ENCODE measurements around the gene SOCS7. TPM values are rescaled to one million over a fixed set of nuclear protein-coding genes. Genes with fewer than 3 reads are reported as not detected.

Gene SOCS7
- total and polyA plus RNA-seq, 2 donors = 9.2 to 18.0 TPM

DNA sequence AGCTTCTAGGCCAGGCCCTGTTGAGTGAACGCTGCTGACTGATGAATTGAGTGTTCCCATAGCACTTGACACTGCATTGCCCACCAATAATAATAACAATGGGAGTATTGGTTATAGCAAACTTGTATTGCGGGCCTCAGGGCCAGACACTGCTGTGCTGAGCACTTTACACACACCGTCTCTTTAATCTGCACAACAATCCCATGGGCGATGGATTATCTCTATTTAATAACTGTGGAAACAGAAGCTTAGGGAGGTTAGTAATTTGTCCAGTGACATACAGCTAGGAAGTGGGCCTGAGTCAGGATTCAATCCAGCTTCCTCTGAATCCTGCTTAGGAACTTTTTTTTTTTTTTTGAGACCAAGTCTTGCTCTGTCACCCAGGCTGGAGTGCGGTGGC is 87.8 kb downstream of the SOCS7 start:
- 89% methylated on average over 5 of the region's 5 CpGs for WGBS
- Histone ChIP-seq H3K27ac (ENCODE audit: low read depth) (no peak overlapping the region), H3K4me3 (ENCODE audit: low read depth, low read length) (no peak overlapping the region), H3K36me3 (ENCODE audit: insufficient read depth) (no peaks in the 10 kb centered on the region), H3K4me1 (ENCODE audit: insufficient read depth) (no peaks in the 10 kb centered on the region)
- DNase-seq (ENCODE audit: extremely low spot score) = no peak

DNA sequence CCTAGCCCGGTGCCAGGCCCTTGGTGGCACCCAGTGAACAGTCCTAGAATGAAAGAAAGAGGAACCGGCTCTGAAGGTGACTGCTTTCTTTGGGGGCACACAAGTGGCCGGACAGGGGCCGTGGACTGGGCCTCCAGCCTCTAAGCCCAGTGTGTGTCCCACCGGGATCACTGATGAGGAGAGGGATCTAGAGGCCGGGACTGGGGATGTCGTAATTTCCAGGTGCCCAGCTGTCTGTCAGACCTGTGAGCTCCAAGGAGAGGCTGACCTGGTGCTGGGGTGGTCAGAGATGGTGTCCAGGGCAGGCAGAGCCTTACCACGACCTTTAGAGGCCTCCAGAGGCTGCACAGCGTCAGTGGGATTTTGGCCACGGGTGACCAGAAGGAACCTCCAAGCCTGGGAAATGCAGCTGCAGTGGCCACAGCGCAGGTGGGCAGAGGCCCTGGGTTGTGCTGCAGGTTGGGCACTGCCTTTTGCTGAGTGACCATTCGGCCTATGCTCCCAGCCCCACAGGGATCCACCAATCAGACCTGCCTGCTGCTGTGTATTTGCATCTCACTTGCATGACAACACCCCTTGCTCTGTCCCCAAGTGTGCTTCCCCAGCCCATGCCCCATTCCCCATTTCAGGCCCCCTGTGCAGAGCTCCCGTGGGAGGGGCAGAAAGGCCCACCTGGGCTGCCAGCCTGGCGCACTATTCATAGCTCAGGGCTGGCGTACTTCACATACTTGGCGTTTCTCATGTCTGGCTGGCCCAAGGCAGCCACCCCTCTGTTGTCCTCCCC is 89.2 kb downstream of the SOCS7 start:
- H3K4me1 ChIP-seq (ENCODE audit: insufficient read depth) = no peaks in the 10 kb centered on the region
- DNase-seq (ENCODE audit: extremely low spot score) = no peak
- H3K27ac ChIP-seq (ENCODE audit: low read depth) = no peak overlapping the region
- no peaks in the 10 kb centered on the region for H3K36me3 ChIP-seq (ENCODE audit: insufficient read depth)
- WGBS = 74% methylated on average over 16 of the region's 16 CpGs
- H3K4me3 ChIP-seq (ENCODE audit: low read depth, low read length) = no peak overlapping the region

DNA sequence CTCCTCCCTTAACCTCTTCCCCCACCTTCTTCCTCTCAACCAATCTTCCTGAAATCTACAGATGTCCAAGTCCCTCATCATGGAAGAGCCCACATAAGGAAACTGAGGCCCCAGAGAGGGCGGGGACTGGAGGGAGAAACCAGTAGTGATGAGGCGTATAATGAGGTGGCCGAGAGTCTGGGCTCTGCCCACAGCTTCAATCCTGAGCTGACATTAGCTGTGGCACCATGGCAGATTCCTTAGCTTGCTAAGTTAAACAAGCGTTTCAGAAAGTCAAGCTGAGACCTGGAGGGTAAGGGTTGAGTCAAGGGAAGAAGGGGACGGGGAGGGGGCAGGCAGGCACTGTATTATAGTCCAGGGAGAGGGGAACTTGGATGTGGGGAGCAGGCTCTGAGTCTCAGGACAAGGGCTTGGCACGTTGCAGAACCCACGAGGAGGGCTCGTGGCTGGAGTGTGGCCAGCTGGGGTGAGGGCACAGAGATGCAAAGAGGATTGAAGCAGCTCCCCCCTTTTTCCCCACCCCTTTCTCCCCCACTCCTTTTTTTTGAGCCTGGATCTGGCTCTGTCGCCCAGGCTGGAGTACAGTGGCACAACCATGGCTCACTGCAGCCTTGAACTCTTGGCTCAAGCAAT is 89.9 kb downstream of the SOCS7 start:
- 62% methylated on average over 9 of the region's 9 CpGs for WGBS
- Histone ChIP-seq H3K4me3 (ENCODE audit: low read depth, low read length) (no peak overlapping the region), H3K36me3 (ENCODE audit: insufficient read depth) (no peaks in the 10 kb centered on the region), H3K27ac (ENCODE audit: low read depth) (no peak overlapping the region), H3K4me1 (ENCODE audit: insufficient read depth) (no peaks in the 10 kb centered on the region)
- DNase-seq (ENCODE audit: extremely low spot score) = no peak

DNA sequence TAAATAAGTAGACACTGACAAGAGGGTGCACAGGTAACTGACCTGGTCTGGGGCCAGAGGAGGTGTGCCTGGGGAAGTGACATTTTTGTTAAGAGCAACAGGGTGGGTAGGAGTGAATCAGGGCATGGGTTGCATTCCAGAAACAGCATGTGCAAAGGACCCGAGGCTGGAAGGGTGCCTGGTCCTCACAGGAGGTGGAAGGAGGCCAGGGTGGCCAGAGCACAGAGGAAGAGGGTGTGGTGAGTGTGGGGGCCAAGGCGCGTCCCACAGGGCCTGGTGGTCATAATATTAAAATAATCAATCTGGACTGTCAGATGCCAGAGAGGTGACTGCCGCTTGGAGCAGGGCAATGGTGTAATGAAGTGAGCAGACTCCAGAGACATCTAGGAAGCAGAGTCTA is 90.9 kb downstream of the SOCS7 start:
- 54% methylated on average over 4 of the region's 4 CpGs for WGBS
- Histone ChIP-seq H3K4me3 (ENCODE audit: low read depth, low read length) (no peak overlapping the region), H3K4me1 (ENCODE audit: insufficient read depth) (no peaks in the 10 kb centered on the region), H3K36me3 (ENCODE audit: insufficient read depth) (no peaks in the 10 kb centered on the region), H3K27ac (ENCODE audit: low read depth) (no peak overlapping the region)
- DNase-seq (ENCODE audit: extremely low spot score) = no peak

DNA sequence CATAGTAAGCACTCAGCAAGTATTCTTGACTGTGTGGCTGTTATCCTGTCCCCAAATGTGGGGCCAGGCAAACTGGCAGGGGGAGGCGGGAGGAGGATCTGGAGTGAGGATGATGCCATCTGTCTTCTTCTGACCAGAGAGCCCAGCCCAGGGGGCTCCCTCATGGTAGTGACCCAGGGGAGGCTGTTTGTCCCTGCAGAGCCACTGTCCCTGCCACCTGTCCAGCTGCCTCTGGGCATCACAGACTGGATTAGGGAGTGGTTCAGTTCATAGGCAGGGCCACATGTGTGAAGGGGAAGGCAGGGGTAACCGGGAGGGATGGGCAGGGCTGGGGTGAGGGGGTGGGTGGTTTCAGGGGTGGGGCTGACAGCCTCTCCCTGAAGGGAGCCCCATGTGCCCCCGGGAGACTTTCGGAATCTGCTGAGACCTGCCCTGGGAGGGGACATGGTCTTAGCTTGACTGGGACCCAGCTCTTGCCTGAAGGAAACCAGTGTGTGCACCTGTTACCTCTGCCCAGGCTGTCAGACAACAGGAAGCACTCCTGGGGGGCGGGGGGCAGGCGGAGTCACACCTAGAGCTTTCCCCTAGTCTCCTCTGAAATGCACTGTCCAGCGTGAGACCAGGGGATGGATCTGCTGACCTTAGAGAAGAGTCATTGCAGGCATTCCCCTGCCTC is 91.8 kb downstream of the SOCS7 start:
- 61% methylated on average over 7 of the region's 7 CpGs for WGBS
- Histone ChIP-seq H3K27ac (ENCODE audit: low read depth) (no peak overlapping the region), H3K4me3 (ENCODE audit: low read depth, low read length) (no peak overlapping the region), H3K4me1 (ENCODE audit: insufficient read depth) (no peaks in the 10 kb centered on the region), H3K36me3 (ENCODE audit: insufficient read depth) (no peaks in the 10 kb centered on the region)
- no peak for DNase-seq (ENCODE audit: extremely low spot score)

DNA sequence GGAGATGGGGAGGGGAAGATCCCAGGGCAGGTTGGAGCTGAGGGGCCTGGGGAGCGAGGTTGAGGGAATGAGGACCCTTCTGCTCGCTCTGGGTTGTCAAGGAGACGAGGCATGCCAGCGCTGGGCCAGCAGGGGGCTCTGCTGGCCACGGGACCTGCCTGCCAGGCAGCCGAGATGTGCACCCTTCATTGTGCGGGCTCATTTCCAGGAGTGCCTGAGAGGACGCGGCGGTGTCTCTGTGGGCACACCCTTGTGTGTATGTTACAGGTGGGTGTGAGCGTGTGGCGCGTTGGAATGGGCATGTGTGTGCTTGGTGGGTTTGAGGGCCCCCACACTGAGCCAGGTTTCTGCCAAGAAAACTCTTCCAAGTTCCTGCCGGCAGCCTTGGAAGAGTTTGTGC is 92.5 kb downstream of the SOCS7 start:
- Histone ChIP-seq H3K36me3 (ENCODE audit: insufficient read depth) (no peaks in the 10 kb centered on the region), H3K4me3 (ENCODE audit: low read depth, low read length) (no peak overlapping the region), H3K4me1 (ENCODE audit: insufficient read depth) (no peaks in the 10 kb centered on the region), H3K27ac (ENCODE audit: low read depth) (no peak overlapping the region)
- no peak for DNase-seq (ENCODE audit: extremely low spot score)
- 6% methylated on average over 14 of the region's 14 CpGs for WGBS

DNA sequence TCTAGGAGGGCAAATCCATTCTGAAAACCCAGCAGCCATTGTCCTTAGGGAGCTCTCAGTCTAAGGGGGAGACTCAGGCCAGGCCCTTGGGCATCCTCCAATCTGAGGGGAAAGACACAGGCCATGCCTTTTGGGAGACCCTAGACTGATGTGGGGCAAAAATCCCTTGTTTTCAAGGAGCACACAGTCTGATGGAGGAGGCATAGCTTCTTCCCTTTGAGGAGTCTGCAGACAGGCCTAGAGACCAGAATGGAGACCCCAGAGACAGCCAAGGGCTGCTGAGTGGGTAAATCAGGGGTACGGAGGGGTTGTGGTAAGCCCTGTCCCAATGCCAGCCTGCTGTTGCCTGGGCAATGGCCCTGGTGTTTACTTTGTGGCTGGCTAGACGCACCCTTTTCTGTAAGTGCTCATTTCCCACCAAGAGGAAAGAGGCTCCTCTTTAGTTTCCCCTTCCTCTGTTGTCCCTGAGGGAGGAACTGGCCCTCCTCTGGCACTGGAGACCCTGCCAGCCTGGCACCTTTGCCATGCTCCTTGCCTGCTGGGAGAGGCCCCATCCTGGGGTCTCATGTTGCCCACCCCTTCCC is 96.0 kb downstream of the SOCS7 start:
- Histone ChIP-seq H3K4me1 (ENCODE audit: insufficient read depth) (no peaks in the 10 kb centered on the region), H3K4me3 (ENCODE audit: low read depth, low read length) (no peak overlapping the region), H3K36me3 (ENCODE audit: insufficient read depth) (no peaks in the 10 kb centered on the region), H3K27ac (ENCODE audit: low read depth) (peak overlapping the region; percentile 73)
- DNase-seq (ENCODE audit: extremely low spot score) = no peak
- WGBS = 47% methylated on average over 2 of the region's 2 CpGs

DNA sequence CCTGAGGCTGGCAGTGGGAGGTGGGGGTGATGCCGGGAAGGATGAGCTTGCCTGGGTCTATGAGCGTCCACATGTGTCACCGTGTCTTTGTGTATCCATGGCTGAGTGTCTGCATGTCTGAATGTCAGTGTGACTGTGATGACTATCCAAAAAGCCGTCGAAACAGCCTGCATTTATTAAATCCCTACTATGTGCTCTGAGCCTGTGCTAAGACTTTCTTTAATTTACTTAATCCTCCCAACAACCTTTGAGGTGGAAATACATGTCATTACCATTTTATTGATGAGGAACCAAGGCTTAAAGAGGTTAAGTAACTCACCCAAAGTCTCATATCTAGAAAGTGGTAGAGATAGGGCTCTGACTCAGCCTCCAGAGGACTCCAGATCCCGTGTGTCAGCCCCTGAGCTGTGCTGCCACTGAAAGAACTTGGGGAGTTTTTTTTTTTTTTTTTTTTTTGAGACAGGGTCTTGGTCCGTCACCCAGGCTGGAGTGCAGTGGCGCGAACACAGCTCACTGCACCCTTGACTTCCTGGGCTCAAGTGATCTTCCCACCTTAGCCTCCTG is 96.6 kb downstream of the SOCS7 start:
- WGBS = 84% methylated on average over 9 of the region's 9 CpGs
- no peak for DNase-seq (ENCODE audit: extremely low spot score)
- H3K27ac ChIP-seq (ENCODE audit: low read depth) = peak overlapping the region; percentile 73
- H3K4me3 ChIP-seq (ENCODE audit: low read depth, low read length) = no peak overlapping the region
- no peaks in the 10 kb centered on the region for H3K4me1 ChIP-seq (ENCODE audit: insufficient read depth)
- H3K36me3 ChIP-seq (ENCODE audit: insufficient read depth) = no peaks in the 10 kb centered on the region

DNA sequence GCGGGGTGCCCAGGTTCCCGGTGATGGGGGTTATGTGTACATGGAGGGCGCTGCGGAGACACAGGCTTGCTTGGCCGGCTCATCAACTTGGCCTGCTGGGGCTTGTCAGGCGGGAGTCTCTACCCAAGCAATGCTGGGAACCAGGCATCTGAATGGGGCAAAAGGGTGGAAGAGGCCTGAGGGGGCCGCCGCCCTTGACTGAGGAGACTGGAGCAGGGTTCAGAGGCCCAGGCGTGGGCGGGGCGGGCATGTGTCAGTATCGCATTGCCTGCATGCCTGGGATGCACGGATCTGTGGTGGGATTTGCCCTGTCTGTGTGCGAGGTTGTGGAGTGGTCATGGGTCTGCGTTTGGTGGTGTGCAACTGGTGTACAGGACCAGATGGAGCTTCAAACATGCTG is 97.7 kb downstream of the SOCS7 start:
- Histone ChIP-seq H3K36me3 (ENCODE audit: insufficient read depth) (no peaks in the 10 kb centered on the region), H3K4me3 (ENCODE audit: low read depth, low read length) (no peak overlapping the region), H3K27ac (ENCODE audit: low read depth) (peak overlapping the region; percentile 69), H3K4me1 (ENCODE audit: insufficient read depth) (no peaks in the 10 kb centered on the region)
- 73% methylated on average over 15 of the region's 15 CpGs for WGBS
- DNase-seq (ENCODE audit: extremely low spot score) = peak; percentile 73

DNA sequence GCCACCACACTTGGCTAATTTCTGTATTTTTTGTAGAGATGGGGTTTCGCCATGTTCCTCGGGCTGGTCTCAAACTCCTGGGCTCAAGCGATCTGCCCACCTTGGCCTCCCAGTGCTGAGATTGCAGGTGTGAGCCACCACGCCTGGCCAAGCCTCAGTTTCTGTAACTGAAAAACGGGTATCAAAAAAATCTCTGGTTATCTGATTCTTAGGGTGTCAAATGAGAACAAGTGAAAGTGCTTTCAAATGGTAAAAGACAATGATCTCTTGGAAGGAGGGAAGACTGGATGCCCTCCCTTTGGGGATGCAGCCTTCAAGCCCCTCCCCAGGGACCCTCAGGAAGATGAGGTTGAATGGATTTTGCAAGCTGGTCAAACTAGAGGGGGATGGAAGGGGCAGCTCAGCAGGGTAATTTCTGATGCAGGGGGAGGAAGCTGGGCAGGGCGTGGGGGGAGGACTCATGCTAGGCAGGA is 98.9 kb downstream of the SOCS7 start:
- H3K36me3 ChIP-seq (ENCODE audit: insufficient read depth) = no peaks in the 10 kb centered on the region
- no peaks in the 10 kb centered on the region for H3K4me1 ChIP-seq (ENCODE audit: insufficient read depth)
- H3K27ac ChIP-seq (ENCODE audit: low read depth) = peak overlapping the region; percentile 28
- no peak for DNase-seq (ENCODE audit: extremely low spot score)
- no peak overlapping the region for H3K4me3 ChIP-seq (ENCODE audit: low read depth, low read length)
- 71% methylated on average over 6 of the region's 6 CpGs for WGBS

DNA sequence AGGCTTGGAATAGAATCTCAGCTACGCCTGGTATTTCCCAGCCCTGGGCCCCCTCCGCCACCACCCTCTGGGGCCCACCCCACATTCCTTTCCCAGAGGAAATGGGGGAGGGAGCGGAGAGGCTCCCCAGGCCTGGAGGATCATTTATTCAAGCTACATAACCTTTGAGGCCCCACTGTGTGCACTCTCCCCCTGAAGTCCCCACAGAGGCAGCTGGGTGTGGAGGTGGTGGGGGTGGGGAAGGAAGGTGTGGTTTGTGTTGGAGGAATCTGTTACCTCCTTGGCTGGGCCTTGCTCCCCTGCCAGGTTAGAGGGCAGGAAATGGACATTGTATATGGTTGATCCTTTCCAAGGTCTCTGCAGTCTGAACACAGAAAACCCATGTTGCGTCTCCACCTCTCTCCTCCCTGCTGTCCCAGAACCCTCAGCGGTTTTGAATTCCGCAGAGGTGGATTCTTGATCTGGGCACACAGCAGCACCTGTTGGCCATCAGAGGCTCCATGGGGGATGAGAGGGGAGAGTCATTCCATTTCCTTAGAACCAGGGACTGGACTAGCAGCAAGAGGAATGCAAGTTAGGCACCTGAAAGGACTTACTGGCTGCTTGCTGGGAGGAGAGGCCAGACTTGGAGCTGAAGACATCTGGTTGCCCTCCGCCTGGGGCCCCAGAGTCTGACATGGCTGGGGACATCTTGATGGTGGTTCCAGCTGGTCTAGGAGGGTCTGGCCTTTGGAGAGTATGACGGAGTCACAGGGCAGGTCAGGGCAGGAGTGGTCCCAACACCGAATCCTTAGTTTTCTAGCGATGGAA is 99.6 kb downstream of the SOCS7 start:
- Histone ChIP-seq H3K4me3 (ENCODE audit: low read depth, low read length) (no peak overlapping the region), H3K4me1 (ENCODE audit: insufficient read depth) (no peaks in the 10 kb centered on the region), H3K27ac (ENCODE audit: low read depth) (peak overlapping the region; percentile 74), H3K36me3 (ENCODE audit: insufficient read depth) (no peaks in the 10 kb centered on the region)
- WGBS = 32% methylated on average over 10 of the region's 10 CpGs
- DNase-seq (ENCODE audit: extremely low spot score) = no peak

DNA sequence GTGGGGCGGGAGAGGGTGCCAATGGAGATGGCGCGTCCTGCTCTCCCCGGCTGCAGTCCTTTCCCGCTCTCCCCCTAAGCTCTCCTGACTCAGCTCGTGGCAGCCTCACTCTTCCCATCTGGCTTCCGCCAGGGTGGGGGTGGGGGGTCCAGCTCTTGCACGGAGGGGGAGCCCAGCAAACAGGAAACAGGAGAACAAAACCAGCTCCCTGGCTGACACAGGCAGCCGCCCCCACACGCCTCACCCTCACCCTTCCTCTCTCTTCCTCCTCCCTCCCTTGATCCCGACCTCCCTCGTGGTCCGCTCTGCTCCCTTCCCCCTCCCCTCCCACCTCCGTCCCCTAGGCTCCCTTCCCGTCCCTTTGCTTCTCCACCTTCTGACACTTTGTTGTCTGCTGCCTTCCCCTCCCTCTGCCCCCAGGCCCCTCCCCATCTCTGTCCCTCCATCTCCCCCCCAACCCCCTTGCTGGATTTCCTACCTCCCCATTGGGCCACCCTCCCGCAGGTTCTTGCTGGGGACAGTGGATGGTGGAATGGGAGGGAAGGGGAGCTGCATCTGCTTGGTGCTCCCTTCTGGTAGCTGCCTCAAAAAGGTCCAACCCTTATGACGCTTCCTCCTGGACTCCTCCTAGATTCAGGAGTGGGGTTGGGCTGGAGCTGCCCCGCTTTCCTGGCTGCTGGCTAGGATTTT is 100.3 kb downstream of the SOCS7 start:
- no peak overlapping the region for H3K4me3 ChIP-seq (ENCODE audit: low read depth, low read length)
- 29% methylated on average over 18 of the region's 18 CpGs for WGBS
- H3K36me3 ChIP-seq (ENCODE audit: insufficient read depth) = no peaks in the 10 kb centered on the region
- H3K4me1 ChIP-seq (ENCODE audit: insufficient read depth) = no peaks in the 10 kb centered on the region
- no peak for DNase-seq (ENCODE audit: extremely low spot score)
- H3K27ac ChIP-seq (ENCODE audit: low read depth) = peak overlapping the region; percentile 74

Data from urinary bladder (tissue), 4 donors.